22Rv1 (cell line): ENCODE results near the gene SLC13A3.

Source experiments
- H3K27ac ChIP-seq: fragments of 450-650 bp; 2 replicates; pipeline ENCODE4 v1.5.1; 2017
- CTCF ChIP-seq: fragments of 450-650 bp; IDR thresholded peaks from 2 replicates; pipeline ENCODE4 v1.5.1; 2017; ENCODE audit warnings: mild to moderate bottlenecking
- ZFX ChIP-seq: fragments of 450-650 bp; IDR thresholded peaks from 2 replicates; pipeline ENCODE4 v1.6.1; 2017; ENCODE audit warnings: antibody characterized with exemption, borderline replicate concordance

SLC13A3 gene

GRCh38 chr20:46631212-46631869 is 19.9 kb downstream of the SLC13A3 start:
- TF ChIP-seq ZFX (no peak), CTCF (no peak)
- H3K27ac ChIP-seq = no peak overlapping the region

- no peak overlapping the region for H3K27ac ChIP-seq
- TF ChIP-seq CTCF (no peak), ZFX (no peak)
Measured at GRCh38 chr20:46630306-46630705, 21.0 kb downstream of the SLC13A3 start.

GRCh38 chr20:46629341-46629740 is 21.9 kb downstream of the SLC13A3 start:
- no peak for TF ChIP-seq ZFX
- no peak for TF ChIP-seq CTCF
- H3K27ac ChIP-seq = no peak overlapping the region

GRCh38 chr20:46627234-46627633 is 24.0 kb downstream of the SLC13A3 start:
- no peak for TF ChIP-seq ZFX
- no peak for TF ChIP-seq CTCF
- H3K27ac ChIP-seq = no peak overlapping the region

- H3K27ac ChIP-seq = no peak overlapping the region
- TF ChIP-seq ZFX (no peak), CTCF (no peak)
Measured at GRCh38 chr20:46626758-46627157, 24.5 kb downstream of the SLC13A3 start.

GRCh38 chr20:46625875-46626373 is 25.3 kb downstream of the SLC13A3 start:
- H3K27ac ChIP-seq = no peak overlapping the region
- TF ChIP-seq ZFX = no peak
- TF ChIP-seq CTCF = no peak

GRCh38 chr20:46624946-46625345 is 26.3 kb downstream of the SLC13A3 start:
- TF ChIP-seq ZFX (no peak), CTCF (no peak)
- H3K27ac ChIP-seq = no peak overlapping the region
